Epithelial cell of proximal tubule (primary cell): ENCODE data around the gene CAPRIN1. TPM values are rescaled to one million over a fixed set of nuclear protein-coding genes. Genes with fewer than 3 reads are reported as not detected.
"Not testable (repeated sequence)": the region's sequence is repeated elsewhere in the genome, so short reads cannot be mapped to it uniquely, and the experiment has no call there.

Source experiments
- DNase-seq: peaks from one replicate; pipeline ENCODE4 v3.0.0-alpha.2; 2011; ENCODE audit warnings: low read depth
- H3K4me3 ChIP-seq: 2 replicates; pipeline ENCODE4 v1.5.1; 2011; ENCODE audit warnings: low read depth, mild to moderate bottlenecking, low read length
- CTCF ChIP-seq: conservative IDR thresholded peaks from 2 replicates; pipeline ENCODE4 v1.5.1; 2012; ENCODE audit warnings: low read depth, mild to moderate bottlenecking, low read length
- total RNA-seq: library from RNA; depleted of rRNA; stranded (reverse); fragments of >200 nt; gene quantifications from 2 replicates; pipeline ENCODE4 v1.2.3, GENCODE V29; 2015

Gene CAPRIN1
- total RNA-seq, 1 donor from 2014 or later, result 172 TPM

GRCh38 chr11:34063061-34063795 is 11.7 kb downstream of the CAPRIN1 start:
- no peak for DNase-seq
- TF ChIP-seq CTCF, result no peak

GRCh38 chr11:34064291-34064690 is 12.8 kb downstream of the CAPRIN1 start:
- no peak overlapping the region for H3K4me3 ChIP-seq
- no peak for DNase-seq
- no peak for TF ChIP-seq CTCF

More at GRCh38 chr11:34063061-34063795, 11.7 kb downstream of the CAPRIN1 start:
- no peak overlapping the region for H3K4me3 ChIP-seq

- peak; percentile 19 for TF ChIP-seq CTCF
- H3K4me3 ChIP-seq, result no peak overlapping the region
- no peak for DNase-seq
These were observed 14.1 kb downstream of the CAPRIN1 start for GRCh38 chr11:34065505-34066203.

GRCh38 chr11:34066766-34067165 is 15.2 kb downstream of the CAPRIN1 start:
- not testable (repeated sequence) for H3K4me3 ChIP-seq, DNase-seq

- no peak for TF ChIP-seq CTCF
- no peak for DNase-seq
- H3K4me3 ChIP-seq, result no peak overlapping the region
These were observed 16.0 kb downstream of the CAPRIN1 start for GRCh38 chr11:34067383-34068065.

- no peak for DNase-seq
- no peak overlapping the region for H3K4me3 ChIP-seq
- no peak for TF ChIP-seq CTCF
These were observed 16.6 kb downstream of the CAPRIN1 start for GRCh38 chr11:34068111-34068510.

GRCh38 chr11:34071306-34071705 is 19.8 kb downstream of the CAPRIN1 start:
- not testable (repeated sequence) for DNase-seq, H3K4me3 ChIP-seq
